HL-60/S4 (cell line): ENCODE results near the gene DCST2.

Experiments used
- in situ Hi-C: fragments of 300-500 bp; cut with MboI; formaldehyde crosslinking; loops from 2 replicates; pipeline ENCODE4 v1.14.3; 2022; ENCODE audit warnings: low sequenced_read_pairs

Gene DCST2

DNA sequence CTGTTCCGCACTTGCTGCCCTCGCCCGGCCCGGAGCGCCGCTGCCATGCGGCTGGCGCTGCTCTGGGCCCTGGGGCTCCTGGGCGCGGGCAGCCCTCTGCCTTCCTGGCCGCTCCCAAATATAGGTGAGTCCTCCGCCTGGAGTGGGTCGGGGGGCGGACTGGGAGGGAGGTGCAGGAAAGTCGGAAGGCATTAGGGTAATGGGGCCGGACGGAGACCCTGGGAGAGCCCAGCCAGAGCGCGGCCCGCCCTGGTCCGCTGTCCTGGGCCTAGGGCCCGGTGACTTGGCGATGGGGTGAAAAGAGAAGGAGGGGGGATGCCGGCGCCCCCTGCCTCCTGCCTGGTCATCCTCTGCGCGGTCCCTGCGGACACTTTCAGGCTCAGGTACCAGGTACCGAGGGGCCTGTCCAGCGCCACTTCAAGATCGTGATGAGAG, 17.8 kb upstream of the DCST2 start:
- in situ Hi-C loops, result loop anchor here (25.0 kb wide), 1 partner anchor 489 kb away; the partner anchor contains the start of genes CHRNB2 and UBE2Q1

DNA sequence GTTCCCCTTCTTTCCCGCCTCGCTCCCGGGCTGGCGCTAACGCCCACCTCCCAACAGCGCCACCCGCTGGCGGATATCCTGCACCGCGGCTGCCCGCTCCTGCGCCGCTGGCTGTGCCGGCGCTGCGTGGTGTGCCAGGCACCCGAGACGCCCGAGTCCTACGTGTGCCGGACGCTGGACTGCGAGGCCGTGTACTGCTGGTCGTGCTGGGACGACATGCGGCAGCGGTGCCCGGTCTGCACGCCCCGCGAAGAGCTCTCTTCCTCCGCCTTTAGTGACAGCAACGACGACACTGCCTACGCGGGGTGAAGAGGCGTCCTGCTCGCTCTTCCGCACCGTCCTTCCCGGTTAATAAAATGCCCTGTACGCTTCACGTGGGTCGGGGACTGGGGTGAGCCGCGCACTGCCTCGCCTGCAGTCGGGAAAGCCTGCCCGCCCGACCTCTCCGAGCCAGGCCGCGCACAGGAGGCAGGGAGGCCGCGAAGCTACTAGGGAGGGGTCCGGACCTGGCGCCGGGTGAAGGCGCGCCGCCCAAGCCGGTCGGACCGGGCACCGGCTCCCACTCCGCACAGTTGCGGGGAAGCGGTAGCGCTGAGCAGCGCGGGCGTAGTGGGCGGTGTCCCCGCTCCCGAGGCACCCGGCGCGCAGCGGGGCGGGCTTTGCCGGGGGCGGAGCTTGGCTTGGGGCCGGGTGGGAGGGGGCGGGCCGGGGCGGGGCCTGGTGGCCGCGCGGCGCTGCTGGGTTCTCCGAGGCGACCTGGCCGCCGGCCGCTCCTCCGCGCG, 17.2 kb upstream of the DCST2 start, which contains the start of gene ADAM15:
Gene ADAM15 (plus strand): TSS at position 757 of the 782 bp plus-strand sequence. CDS start 71 bp downstream, outside the sequence.
- in situ Hi-C loops, result loop anchor here (25.0 kb wide), 1 partner anchor 488 kb away; the partner anchor contains the start of genes CHRNB2 and UBE2Q1

DNA sequence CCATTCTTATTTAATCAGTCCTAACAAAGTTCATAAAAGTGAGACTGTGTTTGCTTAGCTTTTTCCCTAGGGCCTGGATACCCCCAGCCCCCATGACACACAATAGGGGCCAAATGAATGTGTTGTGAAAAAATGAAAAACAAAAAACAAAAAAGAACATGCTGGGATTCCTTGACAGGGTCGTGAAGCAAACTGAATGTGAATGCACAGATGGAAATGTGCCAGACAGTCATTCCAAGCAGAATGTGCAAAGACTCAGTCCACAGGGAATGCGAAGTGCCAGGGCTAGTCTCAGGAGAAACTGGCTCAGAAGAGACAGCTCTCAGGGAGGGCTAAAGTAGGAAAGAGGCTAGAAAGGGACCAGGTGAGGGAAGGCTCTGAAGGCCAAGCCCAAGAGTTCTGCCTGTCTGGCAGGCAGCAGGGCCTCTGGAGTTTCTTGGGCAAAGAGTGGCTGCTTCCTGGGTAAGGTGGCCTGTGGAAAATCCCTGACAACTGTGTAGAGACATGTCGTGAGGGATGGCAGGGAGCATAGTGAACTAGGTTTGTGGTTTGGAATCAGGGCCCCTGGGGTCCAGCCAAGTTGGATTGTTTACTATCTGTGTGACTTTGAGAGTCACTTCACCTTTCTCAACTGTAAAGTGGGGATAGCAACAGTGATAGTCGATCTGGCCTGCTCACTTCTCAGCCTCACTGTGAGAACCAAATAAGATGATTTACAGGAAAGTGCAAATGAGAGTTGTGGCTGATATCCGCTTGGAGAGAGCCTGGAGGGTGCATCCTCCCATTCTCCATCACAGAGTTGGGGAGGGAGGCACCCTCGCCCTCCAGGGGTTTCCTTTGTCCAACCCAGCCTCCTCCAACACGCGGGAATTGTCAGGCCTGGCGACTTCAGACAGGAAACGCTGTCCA, 16.3 kb upstream of the DCST2 start:
- in situ Hi-C loops, result loop anchor here (25.0 kb wide), 1 partner anchor 488 kb away; the partner anchor contains the start of genes CHRNB2 and UBE2Q1

GRCh38 chr1:155048449-155049334, 15.1 kb upstream of the DCST2 start:
- in situ Hi-C loops, result no loop called here

- in situ Hi-C loops, result no loop called here
Measured at GRCh38 chr1:155044812-155045657, 11.5 kb upstream of the DCST2 start.

GRCh38 chr1:155044365-155044764, 10.8 kb upstream of the DCST2 start:
- in situ Hi-C loops, result no loop called here

- in situ Hi-C loops, result no loop called here
Measured at GRCh38 chr1:155043793-155044192, 10.2 kb upstream of the DCST2 start.

DNA sequence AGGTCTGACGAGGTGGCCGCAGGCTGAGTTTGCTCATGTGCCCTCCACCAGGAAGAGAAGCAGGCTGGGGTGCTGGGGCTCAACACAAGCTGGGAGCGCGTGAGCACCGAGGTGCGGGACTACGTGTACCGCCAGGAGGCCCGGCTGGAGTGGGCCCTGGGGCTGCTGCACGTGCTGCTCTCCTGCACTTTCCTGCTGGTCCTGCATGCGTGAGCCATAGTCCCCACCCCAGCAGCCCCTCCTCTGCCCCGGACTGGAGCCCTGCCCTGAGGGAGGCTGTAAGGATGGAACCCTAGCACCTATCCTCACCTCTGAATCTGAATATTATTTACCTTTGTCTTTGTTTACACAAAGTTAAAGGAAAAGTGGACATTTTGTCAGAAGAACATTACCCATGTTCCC, 9.7 kb upstream of the DCST2 start:
- in situ Hi-C loops, result no loop called here

GRCh38 chr1:155042789-155043188, 9.2 kb upstream of the DCST2 start:
- in situ Hi-C loops, result no loop called here

DNA sequence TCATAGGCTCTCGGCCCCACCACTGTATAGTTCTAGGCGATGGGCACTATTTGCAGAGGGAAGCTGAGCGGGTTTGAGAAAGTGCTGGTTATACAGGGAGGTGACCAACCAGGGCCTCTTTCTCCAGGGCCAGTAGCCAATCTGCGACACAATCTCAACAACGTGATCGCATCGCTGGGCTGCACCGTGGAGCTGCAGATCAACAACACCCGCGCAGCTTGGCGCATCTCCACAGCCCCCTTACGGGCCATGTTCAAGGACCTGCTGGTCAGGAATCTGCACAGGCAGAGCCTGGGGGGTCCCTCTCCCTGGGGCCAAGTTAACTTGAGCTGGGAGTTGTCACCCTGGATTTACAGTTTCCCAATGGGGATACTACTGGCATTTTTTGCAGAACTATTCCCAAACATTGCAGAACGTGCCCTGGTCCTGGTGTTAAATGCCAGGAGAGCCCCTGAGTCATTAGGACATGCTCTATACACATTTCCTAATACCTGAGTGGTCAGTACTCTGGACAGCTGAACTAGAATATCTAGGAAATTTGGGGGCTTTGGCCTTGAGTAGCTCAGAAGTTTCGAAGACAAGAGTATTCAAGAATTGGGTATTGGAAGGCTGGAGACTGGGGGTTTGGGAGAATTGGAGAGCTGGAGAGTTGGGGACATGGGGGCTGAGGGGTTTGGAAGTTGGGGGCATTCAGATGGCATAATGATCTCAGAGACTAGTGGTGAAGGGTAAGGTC, 6.9 kb upstream of the DCST2 start:
- in situ Hi-C loops, result no loop called here

DNA sequence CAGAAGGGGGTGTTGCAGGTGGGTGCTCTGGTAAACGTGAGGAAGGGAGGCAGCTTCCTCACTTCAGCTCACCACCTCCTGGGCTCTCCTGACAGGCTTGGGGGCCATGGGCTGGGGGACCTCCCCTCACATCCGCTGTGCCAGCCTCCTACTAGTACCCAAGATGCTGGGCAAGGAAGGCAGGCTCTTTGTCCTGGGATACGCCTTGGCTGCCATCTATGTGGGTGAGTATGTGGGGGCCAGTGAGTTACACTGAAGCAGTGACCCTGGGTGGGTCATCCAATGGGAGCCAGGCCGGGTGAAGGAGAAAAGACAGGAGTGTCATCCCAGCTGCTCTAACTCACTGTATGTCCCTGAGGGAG, 5.7 kb upstream of the DCST2 start:
- in situ Hi-C loops, result no loop called here

- in situ Hi-C loops, result no loop called here
Measured at GRCh38 chr1:155038602-155039307, 5.2 kb upstream of the DCST2 start.

GRCh38 chr1:155037851-155038441, 4.4 kb upstream of the DCST2 start:
- in situ Hi-C loops, result no loop called here

GRCh38 chr1:155037043-155037442, 3.5 kb upstream of the DCST2 start:
- in situ Hi-C loops, result no loop called here

DNA sequence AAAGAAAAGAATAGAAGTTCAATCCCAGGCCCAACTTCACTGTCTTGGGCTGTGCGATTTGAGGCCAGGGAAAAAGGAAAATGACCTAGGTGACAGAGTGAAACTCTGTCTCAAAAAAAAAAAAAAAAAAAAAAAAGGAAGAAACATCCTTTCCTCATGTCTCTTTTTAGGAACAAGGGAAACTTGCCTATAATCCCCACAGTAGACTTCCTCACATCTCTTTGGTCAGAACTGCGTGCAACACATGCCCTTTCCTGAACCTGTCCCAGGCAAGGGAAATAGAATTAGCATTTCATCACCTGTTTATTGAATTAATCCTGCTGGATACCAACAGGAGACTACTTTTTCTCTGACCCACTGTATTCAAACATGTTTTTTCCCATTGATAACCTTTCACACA, 2.4 kb upstream of the DCST2 start:
- in situ Hi-C loops, result no loop called here

GRCh38 chr1:155034318-155035208, 982 bp upstream of the DCST2 start:
- in situ Hi-C loops, result no loop called here

DNA sequence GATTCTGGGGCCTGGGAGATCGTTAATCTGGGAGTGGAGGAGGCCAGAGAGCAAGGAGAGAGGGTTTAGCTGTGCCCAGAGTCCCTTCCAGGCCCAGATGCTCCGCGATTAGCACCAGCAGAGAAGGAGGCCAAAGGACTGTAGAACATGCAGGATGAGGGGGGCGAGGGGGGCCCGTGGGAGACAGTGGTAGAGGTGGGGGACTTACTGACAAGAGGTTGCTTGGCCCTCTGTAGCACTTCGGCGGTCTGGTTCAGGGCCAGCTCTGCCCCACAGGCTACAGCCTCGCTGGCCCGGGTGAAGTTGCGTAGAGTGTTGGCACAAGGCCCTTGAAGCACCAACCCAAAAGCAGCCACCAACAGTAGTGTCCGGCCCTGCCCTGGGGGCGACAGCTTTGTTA, 695 bp downstream of the DCST2 start:
- in situ Hi-C loops, result no loop called here
